Measurements from ENCODE around the gene OPA3.
A peak's percentile ranks its signal among the peaks of the same experiment; 100 is the strongest.
"Not testable (repeated sequence)": the region's sequence is repeated elsewhere in the genome, so short reads cannot be mapped to it uniquely, and the experiment has no call there.

The OPA3 gene

DNA sequence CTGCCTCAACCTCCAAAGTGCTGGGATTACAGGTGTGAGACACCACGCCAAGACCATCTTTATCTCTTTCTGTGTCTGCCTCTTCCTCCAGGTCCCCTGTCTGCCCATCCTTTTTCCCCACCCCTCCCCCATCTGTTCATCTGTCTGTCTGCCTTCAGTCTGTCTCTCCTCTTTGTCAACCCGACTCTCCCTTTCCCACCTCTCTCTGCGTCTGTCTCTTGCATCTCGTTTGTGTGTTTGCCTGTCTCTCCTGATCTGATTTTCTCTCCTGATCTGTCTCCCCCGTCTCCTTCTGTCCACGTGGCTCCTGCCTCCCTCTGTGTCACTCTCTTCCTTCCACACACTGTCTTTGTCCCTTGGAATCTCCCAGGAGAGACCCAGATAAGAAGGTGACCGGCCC, 67.4 kb downstream of the OPA3 start:
- no peak for DNase-seq

DNA sequence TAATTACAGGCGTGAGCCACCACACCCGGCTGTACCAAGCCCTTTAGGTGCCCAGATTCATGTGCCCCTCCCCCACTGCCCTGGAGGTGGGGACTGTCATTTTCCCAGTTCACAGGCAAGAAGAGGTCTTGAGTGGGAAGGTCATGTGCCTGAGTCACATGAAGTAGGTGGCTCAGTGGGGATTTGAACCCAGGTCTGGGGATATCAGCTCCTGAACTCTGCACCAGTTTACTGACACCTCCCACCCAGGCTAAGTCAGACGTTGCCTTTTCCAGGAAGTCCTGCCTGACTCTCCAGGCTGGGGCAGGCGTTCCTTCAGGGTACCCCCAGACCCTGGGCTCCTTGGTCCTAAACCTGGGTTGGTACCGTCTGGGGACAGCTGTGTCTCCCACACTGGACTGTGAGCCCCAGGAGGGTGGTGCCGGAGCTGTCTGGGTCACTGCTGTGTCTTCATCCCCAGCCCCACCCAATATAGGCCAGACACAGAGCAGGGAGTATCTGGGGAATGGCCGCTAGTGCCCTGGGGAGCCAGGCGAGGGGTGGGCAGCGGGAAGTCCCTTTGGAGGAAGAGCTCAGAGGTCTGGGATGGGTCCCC, 68.7 kb downstream of the OPA3 start:
- no peak for DNase-seq

DNA sequence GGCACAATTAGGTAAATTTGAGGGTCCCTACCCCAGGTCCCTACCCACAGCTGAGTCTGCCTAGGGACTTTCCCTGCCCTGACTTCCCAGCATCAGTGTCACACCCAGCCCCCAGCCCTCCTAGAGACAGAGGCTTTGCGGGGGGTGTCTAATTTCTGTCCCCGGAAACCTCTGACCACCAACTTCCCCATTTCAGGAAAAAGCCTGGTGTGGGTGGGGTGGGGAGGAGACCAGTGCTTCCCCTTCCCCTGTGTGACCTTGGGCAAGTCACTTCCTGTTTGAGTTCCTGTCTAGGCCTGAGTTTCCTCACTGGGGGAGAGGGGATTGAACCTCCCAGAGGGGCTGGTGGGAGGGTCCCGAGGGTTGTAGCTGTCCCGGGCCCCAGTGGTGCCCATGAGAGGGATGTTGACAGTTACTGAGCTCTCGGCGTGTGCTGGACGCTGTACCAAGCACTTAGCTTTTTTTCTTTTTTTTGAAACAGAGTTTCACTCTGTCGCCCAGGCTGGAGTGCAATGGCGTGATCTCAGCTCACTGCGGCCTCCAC, 69.4 kb downstream of the OPA3 start:
- peak; percentile 24 for DNase-seq

DNA sequence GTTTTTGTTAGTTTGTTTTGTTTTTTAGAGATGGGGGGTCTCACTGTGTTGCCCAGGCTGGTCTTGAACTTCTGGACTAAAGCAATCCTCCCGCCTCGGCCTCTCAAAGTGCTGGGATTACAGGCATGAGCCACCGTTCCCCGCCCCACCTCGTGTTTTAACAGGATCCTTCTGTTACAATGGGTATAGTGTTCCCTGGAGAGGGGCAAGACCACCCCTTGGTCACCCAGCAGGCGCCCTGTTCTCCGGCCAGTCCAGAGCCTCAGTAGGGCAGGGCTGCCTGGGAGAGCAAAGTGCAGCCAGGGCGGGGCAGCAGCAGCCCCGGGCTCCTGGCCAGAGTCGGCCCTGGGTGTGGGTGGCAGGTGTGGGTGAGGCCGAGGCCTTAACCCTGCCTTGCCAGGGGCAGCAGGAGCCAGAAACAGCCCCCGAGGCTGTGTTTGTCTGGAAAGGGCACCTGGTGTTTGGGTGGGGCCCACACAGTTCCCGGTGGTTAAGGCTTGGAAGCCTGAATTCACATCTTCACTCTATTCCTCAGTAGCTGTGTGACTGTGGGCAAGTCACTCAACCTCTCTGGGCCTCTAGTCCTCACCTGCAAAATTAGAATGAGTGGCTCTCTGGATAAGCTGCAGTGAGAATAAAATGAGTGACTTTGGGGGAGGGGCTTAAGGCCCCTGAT, 70.1 kb downstream of the OPA3 start:
- no peak for DNase-seq

DNA sequence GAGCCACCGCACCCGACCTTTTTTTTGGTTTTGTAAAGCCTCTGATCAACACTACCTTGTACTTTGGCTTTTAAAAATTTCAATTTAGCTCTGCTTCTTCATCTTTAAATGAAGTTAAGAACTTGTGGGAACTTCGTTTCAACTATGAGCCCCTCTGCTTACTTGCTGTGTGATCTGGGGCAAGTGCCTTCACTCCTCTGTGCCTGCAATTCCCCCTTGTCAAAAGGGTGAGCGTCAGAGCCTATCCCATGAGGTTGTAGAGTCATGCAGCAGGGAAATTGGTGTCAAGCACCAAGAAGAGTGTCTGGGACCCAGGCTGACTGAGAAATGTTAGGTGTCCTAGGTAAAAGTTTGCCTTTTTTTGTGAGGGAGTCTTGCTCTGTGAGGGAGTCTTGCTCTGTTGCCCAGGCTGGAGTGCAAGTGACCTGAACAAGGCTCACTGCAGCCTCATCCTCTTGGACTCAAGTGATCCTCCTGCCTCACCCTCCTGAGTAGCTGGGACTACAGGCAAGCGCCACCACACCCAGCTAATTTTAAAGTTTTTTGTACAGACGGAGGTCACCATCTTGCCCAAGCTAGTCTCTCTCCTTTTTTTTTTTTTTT, 71.6 kb downstream of the OPA3 start:
- no peak for DNase-seq

DNA sequence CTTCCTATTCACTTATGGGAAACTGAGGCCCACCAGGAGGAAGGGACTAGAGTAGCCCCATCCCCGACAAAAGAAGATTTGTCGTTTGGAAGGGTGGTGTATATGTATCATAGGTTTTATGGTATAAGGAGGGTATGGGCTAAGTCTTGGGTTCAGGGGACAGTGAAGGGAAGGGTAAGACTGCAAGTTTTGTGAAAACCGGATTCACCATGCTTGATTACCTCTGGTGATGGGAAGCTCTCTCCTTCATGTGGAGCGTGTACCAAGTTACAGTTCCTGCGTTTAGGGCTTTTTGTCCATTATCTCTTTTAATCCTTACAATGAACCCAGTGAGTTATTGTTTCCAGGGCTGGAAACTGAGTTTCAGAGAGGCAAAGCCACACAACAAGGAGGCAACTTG, 73.5 kb downstream of the OPA3 start:
- DNase-seq, result no peak

DNA sequence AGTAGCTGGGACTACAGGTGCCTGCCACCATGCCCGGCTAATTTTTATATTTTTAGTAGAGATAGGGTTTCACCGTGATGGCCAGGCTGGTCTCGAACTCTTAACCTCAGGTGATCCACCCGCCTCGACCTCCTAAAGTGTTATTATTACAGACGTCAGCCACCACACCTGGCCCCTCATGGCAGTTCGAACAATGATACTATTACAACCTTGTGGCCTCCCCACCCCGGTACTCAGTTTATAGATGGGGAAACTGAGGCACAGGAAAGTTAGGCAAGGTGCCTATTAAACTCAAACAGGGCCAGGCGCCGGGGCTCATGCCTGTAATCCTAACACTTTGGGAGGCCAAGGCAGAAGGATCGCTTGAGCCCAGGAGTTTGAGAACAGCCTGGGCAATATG, 74.2 kb downstream of the OPA3 start:
- DNase-seq, result not testable (repeated sequence)

DNA sequence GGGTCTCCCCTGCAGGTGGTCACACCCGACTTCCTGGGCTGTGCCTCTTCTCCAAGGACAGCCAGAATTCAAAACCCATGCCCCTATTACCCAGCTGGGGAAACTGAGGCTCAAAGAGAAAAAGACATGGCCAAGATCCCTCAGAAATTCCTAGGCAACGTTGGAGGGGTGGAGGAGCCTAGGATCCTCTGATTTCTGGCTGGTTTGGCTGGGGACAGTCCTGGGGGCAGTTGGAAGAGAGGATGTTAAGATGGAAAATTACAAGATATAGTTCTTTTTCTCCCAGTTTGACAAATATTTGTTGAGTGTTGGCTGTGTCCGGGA, 74.9 kb downstream of the OPA3 start:
- DNase-seq, result no peak

DNA sequence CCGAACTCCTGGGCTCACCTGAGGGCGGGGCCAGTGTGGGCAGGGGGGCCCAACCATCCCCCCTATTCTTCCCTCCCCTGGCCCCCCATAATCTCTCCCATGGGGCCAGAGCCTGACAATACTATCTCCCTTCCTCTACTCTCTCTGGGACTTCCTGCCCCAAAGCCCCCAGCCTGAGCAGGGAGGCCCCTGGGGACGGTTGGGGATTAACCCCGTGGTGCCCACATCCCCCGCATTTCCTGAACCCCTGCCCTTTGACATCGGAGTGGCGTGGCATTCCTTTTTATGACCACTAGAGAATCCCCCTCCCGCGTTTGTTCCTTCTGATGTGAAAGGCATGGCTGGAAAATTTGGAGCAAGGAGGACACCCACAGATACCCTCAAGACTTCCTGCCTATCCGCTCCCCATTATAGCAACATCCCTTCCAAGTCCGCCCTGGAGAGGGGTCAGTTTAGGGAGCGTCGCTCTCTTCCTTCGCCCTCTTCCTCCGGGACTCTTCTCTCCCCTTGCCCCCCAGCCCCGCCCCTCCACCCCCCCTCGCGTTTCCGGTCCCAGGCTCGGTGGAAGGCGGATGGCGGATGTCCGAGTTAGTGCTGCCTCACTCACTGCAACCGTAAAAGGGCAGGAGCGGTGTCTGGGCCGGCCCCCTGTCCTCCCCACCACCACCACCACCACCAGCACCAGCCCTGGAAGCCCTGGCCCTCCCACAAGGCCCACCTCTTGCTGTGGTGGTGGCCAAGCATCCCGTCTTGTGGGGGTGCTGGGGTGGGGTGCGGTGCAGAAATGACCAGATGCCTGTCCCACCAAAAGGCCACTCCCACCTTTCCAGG, 75.5 kb downstream of the OPA3 start:
- DNase-seq, result no peak

DNA sequence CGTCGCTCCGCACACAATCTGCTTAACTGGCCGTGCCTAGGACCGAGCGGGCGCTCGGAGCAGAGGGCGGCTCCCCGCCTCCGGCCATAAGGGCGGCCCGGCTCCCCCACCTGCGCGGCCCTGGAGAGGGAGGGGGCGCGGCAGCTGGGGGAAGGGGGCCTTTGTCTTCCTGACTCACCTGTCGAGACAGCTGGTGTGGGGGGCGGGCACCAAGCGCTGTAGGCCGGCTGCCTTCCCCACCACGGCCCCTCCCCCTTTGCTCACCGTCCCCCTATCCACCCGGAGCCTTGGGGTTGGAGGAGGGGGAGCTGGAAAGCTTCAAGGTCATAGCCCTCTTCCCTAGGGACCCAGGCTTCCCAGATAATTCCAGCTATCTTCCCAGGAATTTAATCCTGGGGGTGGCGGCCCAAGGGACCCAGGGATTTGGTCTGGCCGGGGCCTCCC, 76.2 kb downstream of the OPA3 start:
- no peak for DNase-seq

DNA sequence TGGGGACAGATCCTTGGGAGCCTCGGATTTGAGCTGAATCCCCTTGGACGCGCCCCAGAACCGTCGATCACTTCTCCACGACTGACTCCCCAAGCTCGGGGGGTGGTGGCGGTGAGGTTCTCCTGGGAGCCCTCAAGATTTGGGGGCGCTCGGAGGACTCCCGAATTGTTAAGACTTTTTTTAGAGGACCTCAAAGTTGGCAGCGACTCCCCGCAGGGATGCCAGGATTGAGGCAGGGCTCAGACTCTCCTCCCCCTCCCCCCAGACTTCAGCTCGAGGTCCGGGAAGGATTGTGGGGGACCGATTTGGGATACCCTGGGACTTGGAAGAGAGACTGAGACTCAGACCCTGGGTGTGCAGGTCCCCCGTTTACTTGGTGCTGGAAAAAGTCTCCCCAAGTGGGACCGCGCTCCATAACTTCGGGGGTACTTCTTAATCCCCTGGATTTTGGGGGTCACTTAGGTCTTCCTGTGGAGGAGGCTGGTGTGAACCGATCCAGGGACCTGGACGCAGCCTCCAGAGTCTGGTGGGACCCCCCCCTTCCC, 76.7 kb downstream of the OPA3 start:
- DNase-seq, result no peak

DNA sequence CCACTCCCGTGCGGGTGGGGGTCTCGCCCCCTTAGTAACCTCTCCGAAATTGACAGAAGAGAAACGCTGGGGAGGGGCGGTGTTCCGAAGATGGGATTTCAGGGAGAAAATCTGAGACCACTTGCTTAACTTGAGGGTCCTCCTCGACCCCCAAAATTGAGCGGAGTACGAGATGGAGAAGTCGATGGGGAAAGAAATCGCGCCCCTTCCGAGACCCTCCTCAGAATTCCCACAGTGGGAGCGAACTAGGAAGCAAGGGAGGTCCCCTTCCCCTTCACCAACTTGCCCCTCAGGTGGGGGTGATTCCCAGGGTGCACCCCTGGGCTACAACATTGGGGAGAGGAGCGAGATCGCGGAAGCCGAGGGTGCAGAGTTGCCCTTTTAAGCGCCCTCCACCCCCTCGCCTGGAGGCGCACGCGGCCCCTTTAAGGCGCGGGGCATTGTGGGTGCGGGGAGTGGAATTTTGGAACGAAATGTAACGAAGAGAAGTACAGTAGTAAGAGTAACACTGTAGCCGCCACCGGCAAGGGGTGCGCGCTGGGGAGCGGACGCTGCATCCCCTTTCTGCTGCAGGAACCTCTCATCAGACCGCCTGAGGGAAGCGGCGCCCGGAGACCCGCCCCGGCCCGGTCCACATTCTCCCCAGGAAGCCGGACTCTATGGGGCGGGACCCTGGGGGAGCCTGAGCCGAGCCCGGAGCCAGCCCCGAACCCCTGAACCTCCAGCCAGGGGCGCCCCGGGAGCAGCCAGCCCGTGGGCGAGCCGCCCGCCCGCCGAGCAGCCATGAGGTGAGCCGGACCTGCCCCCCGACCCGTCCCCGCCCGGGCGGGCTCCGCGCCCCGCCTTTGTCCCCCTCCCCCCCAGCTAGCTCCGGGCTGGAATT, 77.4 kb downstream of the OPA3 start, which contains the start of gene VASP:
Gene VASP (plus strand): TSS at position 491 of the 883 bp plus-strand sequence. CDS start 293 bp downstream, at position 784.
- peak; percentile 69 for DNase-seq

DNA sequence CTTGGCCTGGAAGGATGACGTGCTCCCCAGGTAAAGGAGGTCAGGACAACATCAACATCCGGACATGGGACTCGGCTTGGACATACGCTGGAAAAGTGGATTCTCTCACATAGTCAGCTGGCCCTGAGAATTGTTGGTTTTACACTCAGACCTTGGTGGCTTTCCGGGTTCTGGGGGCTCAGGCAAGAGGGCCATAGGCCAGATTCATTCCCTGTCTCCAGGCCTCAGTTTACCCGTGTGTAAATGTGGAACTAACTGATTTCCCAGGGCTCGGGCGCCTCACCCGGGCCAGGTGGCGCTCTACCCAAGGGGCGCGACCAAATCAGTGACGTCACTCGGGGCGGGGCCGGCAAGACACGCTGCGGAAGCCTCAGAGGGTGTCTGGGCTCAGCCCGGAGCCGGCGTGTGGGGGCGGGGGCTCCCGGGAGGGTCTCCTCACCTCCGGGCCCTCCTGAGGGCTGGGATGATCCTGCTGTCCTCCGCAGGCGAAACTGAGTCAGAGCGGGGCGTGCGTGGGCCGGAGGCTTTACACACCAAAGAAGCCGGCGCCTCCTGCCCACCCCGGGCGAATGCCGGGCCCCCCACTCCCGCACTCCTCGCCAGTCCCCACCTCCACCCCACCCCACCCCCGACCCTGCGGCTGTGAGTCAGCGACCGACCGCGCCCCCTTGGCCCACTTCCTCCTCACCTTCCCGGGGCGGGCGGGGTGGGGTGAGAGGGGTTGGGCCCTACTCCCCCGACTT, 78.2 kb downstream of the OPA3 start:
- peak; percentile 87 for DNase-seq

DNA sequence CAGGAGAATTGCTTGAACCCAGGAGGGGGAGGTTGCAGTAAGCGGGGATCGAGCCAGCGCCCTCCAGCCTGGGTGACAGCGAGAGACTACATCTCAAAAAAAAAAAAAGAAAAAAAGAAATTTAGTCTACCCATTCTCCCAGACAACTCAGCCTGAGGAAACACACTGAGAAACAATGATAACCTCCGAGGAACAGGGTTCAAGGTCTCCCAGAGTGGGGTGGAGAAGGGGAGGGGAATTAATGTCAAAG, 78.7 kb downstream of the OPA3 start:
- DNase-seq, result no peak

DNA sequence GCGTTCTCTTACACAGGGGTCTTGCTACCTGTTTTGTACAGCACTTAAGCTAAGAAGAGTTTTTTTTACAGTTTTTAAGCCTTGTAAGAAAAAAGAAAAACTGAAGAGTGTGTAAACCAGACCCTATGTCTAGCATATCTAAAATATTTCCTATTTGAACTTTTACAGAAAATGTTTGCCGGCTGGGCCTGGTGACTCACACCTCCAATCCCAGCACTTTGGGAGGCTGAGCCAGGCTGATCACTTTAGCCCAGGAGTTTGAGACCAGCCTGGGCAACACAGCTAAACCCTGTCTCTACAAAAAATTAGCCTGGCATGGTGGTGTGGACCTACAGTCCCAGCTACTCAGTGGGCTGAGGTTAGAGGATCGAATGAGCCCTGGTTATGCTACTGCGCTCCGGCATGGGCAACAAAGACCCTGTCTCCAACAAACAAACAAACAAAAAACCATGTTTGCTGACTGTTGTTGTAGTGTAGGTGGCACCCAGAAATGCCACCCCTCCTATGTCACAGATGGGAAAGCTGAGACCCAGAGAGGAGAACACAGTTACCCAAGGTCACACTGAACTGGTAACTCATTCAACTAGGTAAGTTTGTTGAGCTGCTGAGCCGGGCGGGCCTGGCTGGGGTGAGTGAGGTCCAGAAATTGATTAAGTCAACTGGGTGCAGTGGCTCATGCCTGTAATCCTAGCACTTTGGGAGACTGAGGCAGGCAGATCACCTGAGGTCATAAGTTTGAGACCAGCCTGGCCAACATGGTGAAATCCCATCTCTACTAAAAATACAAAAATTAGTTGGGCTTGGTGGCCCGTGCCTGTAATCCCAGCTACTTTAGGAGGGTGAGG, 79.2 kb downstream of the OPA3 start:
- DNase-seq, result no peak

DNA sequence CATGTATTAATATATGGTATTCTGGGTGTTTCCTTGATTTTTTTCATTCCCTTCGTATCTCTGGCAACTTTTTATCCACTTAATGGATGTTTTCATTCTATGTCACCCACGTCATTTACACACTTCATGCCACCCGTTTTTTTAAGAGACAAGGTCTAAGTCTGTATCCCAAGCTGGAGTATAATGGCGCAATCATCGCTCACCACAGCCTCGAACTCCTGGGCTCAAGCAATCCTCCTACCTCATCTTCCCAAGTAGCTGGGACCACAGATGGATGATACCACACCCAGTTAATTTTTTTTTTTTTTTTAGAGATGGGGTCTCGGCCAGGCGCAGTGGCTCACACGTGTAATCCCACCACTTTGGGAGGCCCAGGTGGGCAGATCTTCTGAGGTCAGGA, 80.7 kb downstream of the OPA3 start:
- no peak for DNase-seq

DNA sequence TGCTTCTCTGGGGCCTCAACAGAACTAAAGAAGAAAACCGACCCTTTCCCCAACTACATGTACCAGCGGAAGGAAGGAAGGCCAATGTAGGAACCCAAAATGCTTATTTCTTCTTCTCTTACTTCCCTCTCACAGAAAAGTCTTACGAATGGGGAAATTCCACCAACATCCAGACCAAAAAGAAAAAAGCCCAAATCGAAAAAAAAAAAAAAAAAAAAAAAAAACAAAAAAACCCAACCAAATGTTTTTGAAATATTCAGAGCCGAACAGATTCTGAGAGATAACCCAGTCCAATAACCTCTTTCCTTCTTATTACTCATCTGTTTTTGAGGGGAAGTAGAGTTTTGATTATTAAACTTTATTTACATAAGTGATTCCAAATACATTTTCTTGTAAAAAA, 82.5 kb downstream of the OPA3 start:
- DNase-seq, result no peak

DNA sequence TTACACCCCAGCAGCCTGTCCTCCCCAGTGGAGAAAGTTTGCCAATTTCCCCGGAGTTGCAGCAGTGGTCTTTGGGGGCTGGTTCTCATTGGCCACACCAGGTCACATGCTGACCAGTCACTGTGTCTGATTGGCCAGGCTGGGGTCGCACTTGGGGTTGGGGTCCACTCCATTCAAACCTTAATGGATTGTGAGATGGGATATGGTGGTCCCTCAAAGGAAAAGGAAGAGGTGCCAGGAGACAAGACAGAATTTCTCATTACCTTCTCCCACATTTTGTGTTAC, 82.9 kb downstream of the OPA3 start:
- no peak for DNase-seq

DNA sequence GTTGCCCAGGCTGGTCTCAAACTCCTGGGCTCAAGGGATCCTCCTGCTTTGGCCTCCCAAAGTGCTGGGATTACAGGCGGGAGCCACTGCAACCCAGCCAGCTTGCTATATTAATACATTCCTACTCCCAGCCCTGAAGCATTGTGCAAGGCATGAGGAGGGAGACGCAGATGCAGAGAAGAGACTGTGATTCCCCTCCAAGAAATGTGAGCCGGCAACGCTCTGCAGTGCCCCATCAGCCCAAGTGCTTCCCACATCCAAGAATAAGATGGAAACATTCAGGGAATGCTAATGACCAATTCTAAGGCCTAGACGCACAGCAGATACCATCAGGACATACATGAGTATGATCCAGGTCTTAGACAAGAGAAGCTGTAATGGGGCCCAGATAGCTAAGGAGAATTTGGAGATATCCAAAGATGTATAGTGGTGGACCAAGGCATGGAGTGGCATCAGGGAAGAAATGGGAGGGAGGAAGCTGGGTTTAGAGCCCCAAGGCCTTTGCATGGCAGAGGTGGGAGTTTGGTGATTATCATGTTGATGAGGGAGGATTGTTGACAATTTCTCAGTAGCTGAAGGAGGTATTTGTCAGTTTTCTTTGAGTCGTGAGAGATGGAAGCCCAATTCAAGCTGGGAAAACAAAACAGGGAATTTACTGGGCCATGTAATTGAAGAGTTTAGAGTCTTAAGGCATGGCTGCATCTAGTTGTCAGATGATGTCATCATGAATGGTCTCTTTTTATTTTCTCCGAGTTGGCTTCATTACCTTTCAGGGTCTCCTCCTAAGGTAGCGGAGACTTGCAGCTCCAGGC, 83.5 kb downstream of the OPA3 start:
- no peak for DNase-seq

Data from midbrain (tissue), 1 donor.